ENCODE results near the gene RPL19.
"Not testable (repeated sequence)": the region's sequence is repeated elsewhere in the genome, so short reads cannot be mapped to it uniquely, and the experiment has no call there.

Gene RPL19

GRCh38 chr17:39225959-39226683, 26.0 kb downstream of the RPL19 start:
- peak; percentile 69 for DNase-seq

- DNase-seq: no peak
Observed at GRCh38 chr17:39227364-39227919, 27.4 kb downstream of the RPL19 start.

GRCh38 chr17:39229274-39229913, 29.3 kb downstream of the RPL19 start:
- DNase-seq: peak; percentile 86

- DNase-seq: no peak
Observed at GRCh38 chr17:39230361-39230760, 30.3 kb downstream of the RPL19 start.

GRCh38 chr17:39231091-39231561, 31.0 kb downstream of the RPL19 start:
- no peak for DNase-seq

- no peak for DNase-seq
Observed at GRCh38 chr17:39231591-39232551, 31.8 kb downstream of the RPL19 start.

GRCh38 chr17:39235555-39236449, 35.7 kb downstream of the RPL19 start:
- peak; percentile 28 for DNase-seq

- no peak for DNase-seq
Observed at GRCh38 chr17:39236450-39236927, 36.4 kb downstream of the RPL19 start.

GRCh38 chr17:39236981-39237441, 36.9 kb downstream of the RPL19 start:
- DNase-seq: no peak

- DNase-seq: no peak
Observed at GRCh38 chr17:39237586-39237985, 37.5 kb downstream of the RPL19 start.

- peak; percentile 29 for DNase-seq
Observed at GRCh38 chr17:39238311-39238972, 38.4 kb downstream of the RPL19 start.

- DNase-seq: no peak
Observed at GRCh38 chr17:39239640-39240314, 39.7 kb downstream of the RPL19 start.

GRCh38 chr17:39240631-39241030, 40.5 kb downstream of the RPL19 start:
- no peak for DNase-seq

- DNase-seq: no peak
Observed at GRCh38 chr17:39243155-39243554, 43.1 kb downstream of the RPL19 start.

- no peak for DNase-seq
Observed at GRCh38 chr17:39244016-39244599, 44.0 kb downstream of the RPL19 start.

- DNase-seq: peak; percentile 70
Observed at GRCh38 chr17:39244600-39245570, 44.8 kb downstream of the RPL19 start.

- no peak for DNase-seq
Observed at GRCh38 chr17:39246274-39246673, 46.2 kb downstream of the RPL19 start.

GRCh38 chr17:39250076-39250475, 50.0 kb downstream of the RPL19 start:
- not testable (repeated sequence) for DNase-seq

- no peak for DNase-seq
Observed at GRCh38 chr17:39251997-39252396, 51.9 kb downstream of the RPL19 start.

Data from NCI-H226 (cell line).